Measurements from ENCODE around the gene PLAU. TPM values are rescaled to one million over a fixed set of nuclear protein-coding genes. Genes with fewer than 3 reads are reported as not detected.
"Not testable (repeated sequence)": the region's sequence is repeated elsewhere in the genome, so short reads cannot be mapped to it uniquely, and the experiment has no call there.

Gene PLAU
- total RNA-seq, 1 donor from 2014 or later, result 0.59 TPM

- Mint-ChIP-seq H3K4me3 (ENCODE audit: unreplicated experiment) (no peak overlapping the region), H3K36me3 (ENCODE audit: unreplicated experiment) (no peaks in the 10 kb centered on the region), H3K27me3 (ENCODE audit: unreplicated experiment) (no peaks in the 10 kb centered on the region), H3K9me3 (ENCODE audit: unreplicated experiment) (peaks cover 2% of the 10 kb centered on the region), H3K4me1 (ENCODE audit: low read depth, unreplicated experiment) (no peaks in the 10 kb centered on the region), H3K27ac (ENCODE audit: unreplicated experiment) (no peak overlapping the region)
- DNase-seq, result no peak
- no peak for TF ChIP-seq CTCF (IDR thresholded peaks at IDR 0.05; ENCODE audit: partially characterized antibody, unreplicated experiment)
Observed at GRCh38 chr10:73891540-73891939, 19.4 kb upstream of the PLAU start.

- H3K27ac Mint-ChIP-seq (ENCODE audit: unreplicated experiment), result no peak overlapping the region
- DNase-seq, result no peak
- no peak for TF ChIP-seq CTCF (IDR thresholded peaks at IDR 0.05; ENCODE audit: partially characterized antibody, unreplicated experiment)
- H3K4me3 Mint-ChIP-seq (ENCODE audit: unreplicated experiment), result no peak overlapping the region
- peaks cover 1% of the 10 kb centered on the region for H3K27me3 Mint-ChIP-seq (ENCODE audit: unreplicated experiment)
- no peaks in the 10 kb centered on the region for H3K36me3 Mint-ChIP-seq (ENCODE audit: unreplicated experiment)
- H3K9me3 Mint-ChIP-seq (ENCODE audit: unreplicated experiment), result peaks cover 2% of the 10 kb centered on the region
- no peaks in the 10 kb centered on the region for H3K4me1 Mint-ChIP-seq (ENCODE audit: low read depth, unreplicated experiment)
Observed at GRCh38 chr10:73892310-73893030, 18.5 kb upstream of the PLAU start.

GRCh38 chr10:73893426-73893825 lies 17.5 kb upstream of the PLAU start:
- Mint-ChIP-seq H3K9me3 (ENCODE audit: unreplicated experiment) (peaks cover 2% of the 10 kb centered on the region), H3K27me3 (ENCODE audit: unreplicated experiment) (peaks cover 1% of the 10 kb centered on the region), H3K4me1 (ENCODE audit: low read depth, unreplicated experiment) (no peaks in the 10 kb centered on the region), H3K4me3 (ENCODE audit: unreplicated experiment) (no peak overlapping the region), H3K36me3 (ENCODE audit: unreplicated experiment) (no peaks in the 10 kb centered on the region), H3K27ac (ENCODE audit: unreplicated experiment) (no peak overlapping the region)
- TF ChIP-seq CTCF (IDR thresholded peaks at IDR 0.05; ENCODE audit: partially characterized antibody, unreplicated experiment), result no peak
- DNase-seq, result no peak

- Mint-ChIP-seq H3K36me3 (ENCODE audit: unreplicated experiment) (no peaks in the 10 kb centered on the region), H3K27me3 (ENCODE audit: unreplicated experiment) (peaks cover 1% of the 10 kb centered on the region), H3K9me3 (ENCODE audit: unreplicated experiment) (peaks cover 2% of the 10 kb centered on the region), H3K4me1 (ENCODE audit: low read depth, unreplicated experiment) (no peaks in the 10 kb centered on the region), H3K4me3 (ENCODE audit: unreplicated experiment) (no peak overlapping the region), H3K27ac (ENCODE audit: unreplicated experiment) (no peak overlapping the region)
- TF ChIP-seq CTCF (IDR thresholded peaks at IDR 0.05; ENCODE audit: partially characterized antibody, unreplicated experiment), result no peak
- DNase-seq, result no peak
Observed at GRCh38 chr10:73894245-73894971, 16.5 kb upstream of the PLAU start.

- not testable (repeated sequence) for H3K27me3 Mint-ChIP-seq (ENCODE audit: unreplicated experiment); H3K4me1 Mint-ChIP-seq (ENCODE audit: low read depth, unreplicated experiment); H3K27ac Mint-ChIP-seq (ENCODE audit: unreplicated experiment); DNase-seq; H3K36me3 Mint-ChIP-seq (ENCODE audit: unreplicated experiment); H3K4me3 Mint-ChIP-seq (ENCODE audit: unreplicated experiment); H3K9me3 Mint-ChIP-seq (ENCODE audit: unreplicated experiment)
Observed at GRCh38 chr10:73895381-73895780, 15.6 kb upstream of the PLAU start.

Data from glutamatergic neuron (in vitro differentiated cells).